Kidney (tissue), 14 donors: ENCODE measurements around the gene KCNIP3. TPM values are rescaled to one million over a fixed set of nuclear protein-coding genes. Genes with fewer than 3 reads are reported as not detected.

ENCODE experiments used
- DNase-seq, 5 donors: peaks; one replicate each; pipeline ENCODE4 v3.0.0-alpha.2; 2013 to 2020
- FAIRE-seq: peaks from 2 replicates; lab custom pipeline; 2012; peaks lifted over from hg19 to GRCh38; lab: Jason Lieb, UNC
- H3K27ac ChIP-seq, 2 donors: one replicate each; pipeline ENCODE4 v1.7.0; 2013; ENCODE audit warnings: low read depth in 2 of 2, low read length in 2 of 2, inconsistent platforms in 1 of 2
- H3K27me3 ChIP-seq: one replicate; pipeline ENCODE4 v1.7.1; 2013; ENCODE audit warnings: low read length, inconsistent platforms; ENCODE audit not compliant: control insufficient read depth, insufficient read depth
- H3K36me3 ChIP-seq, 3 donors: one replicate each; pipeline versions ENCODE4 v1.7.0 to v1.7.1; 2013; ENCODE audit warnings: low read length in 3 of 3, control low read depth in 1 of 3, inconsistent platforms in 1 of 3; ENCODE audit not compliant: insufficient read depth in 3 of 3, control insufficient read depth in 2 of 3
- H3K4me1 ChIP-seq, 3 donors: one replicate each; pipeline versions ENCODE4 v1.7.0 to v1.7.1; 2013; ENCODE audit warnings: low read length in 3 of 3, inconsistent platforms in 1 of 3, low read depth in 1 of 3; ENCODE audit not compliant: control insufficient read depth in 2 of 3, insufficient read depth in 2 of 3
- H3K4me3 ChIP-seq, 3 donors: one replicate each; pipeline versions ENCODE4 v1.7.0 to v1.8.1; 2013; ENCODE audit warnings: low read length in 3 of 3, control low read depth in 1 of 3, inconsistent platforms in 1 of 3
- H3K9ac ChIP-seq, 3 donors: one replicate each; pipeline versions ENCODE4 v1.7.0 to v1.7.1; 2013; ENCODE audit warnings: low read length in 3 of 3, control low read depth in 1 of 3, inconsistent platforms in 1 of 3
- H3K9me3 ChIP-seq, 3 donors: one replicate each; pipeline versions ENCODE4 v1.7.0 to v1.7.1; 2013; ENCODE audit warnings: low read length in 3 of 3, control low read depth in 1 of 3, inconsistent platforms in 1 of 3; ENCODE audit not compliant: control insufficient read depth in 2 of 3, insufficient read depth in 1 of 3
- CTCF ChIP-seq: IDR thresholded peaks from 3 replicates; pipeline ENCODE4 v1.5.1; 2012; ENCODE audit warnings: mild to moderate bottlenecking, moderate library complexity, borderline replicate concordance; ENCODE audit not compliant: insufficient read depth; ENCODE audit errors: extremely low read depth
- intact Hi-C: fragments of 100-400 bp; cut with DNase I; formaldehyde crosslinking; loops from one replicate; pipeline ENCODE4 v1.11.1; 2022
- polyA plus RNA-seq: library from polyadenylated mRNA; stranded (reverse); fragments of 350-450 nt; fragmentation: Illumina TruSeq; extraction: RNeasy Lipid Tissue Mini Kit (QIAGEN cat#74804); gene quantifications from one replicate; pipeline ENCODE4 v1.2.3, GENCODE V29; 2014; ENCODE audit warnings: low read depth, low replicate concordance; ENCODE audit not compliant: insufficient read depth
- total RNA-seq: library from RNA; stranded (reverse); fragmentation: NEBNext Ultra II Directional; extraction: Animal tissue kit (Norgen Biotek cat#: 25700); gene quantifications from one replicate; pipeline ENCODE4 v1.2.1, GENCODE V29; 2021
- donor health status: control.
- donor health status: control.
- donor health status: control.
- donor health status: control.
- donor health status: control.
- donor health status: DM: yes; HTN: yes; CAD: no.
- donor health status: Normal renal cell carcinoma (clear cell type).

Gene KCNIP3
- total and polyA plus RNA-seq, 2 donors from 2014 or later = 14.8 to 27.6 TPM

- Histone ChIP-seq H3K9me3 (no peaks in the 10 kb centered on the region), H3K4me1 (peaks cover 0 to 17% (median 0%) of the 10 kb centered on the region in 3 donors), H3K9ac (no peak overlapping the region), H3K4me3 (no peak overlapping the region), H3K27me3 (no peaks in the 10 kb centered on the region), H3K27ac (peak overlapping the region; percentile 38 to 55), H3K36me3 (peaks cover 0 to 8% (median 0%) of the 10 kb centered on the region in 3 donors)
- TF ChIP-seq CTCF = no peak
- no peak for FAIRE-seq
- peak in 1 of 5 donors; percentile 76 for DNase-seq
- intact Hi-C loops = no loop called here
Measured at GRCh38 chr2:95278051-95278471, 19.1 kb upstream of the KCNIP3 start.

DNA sequence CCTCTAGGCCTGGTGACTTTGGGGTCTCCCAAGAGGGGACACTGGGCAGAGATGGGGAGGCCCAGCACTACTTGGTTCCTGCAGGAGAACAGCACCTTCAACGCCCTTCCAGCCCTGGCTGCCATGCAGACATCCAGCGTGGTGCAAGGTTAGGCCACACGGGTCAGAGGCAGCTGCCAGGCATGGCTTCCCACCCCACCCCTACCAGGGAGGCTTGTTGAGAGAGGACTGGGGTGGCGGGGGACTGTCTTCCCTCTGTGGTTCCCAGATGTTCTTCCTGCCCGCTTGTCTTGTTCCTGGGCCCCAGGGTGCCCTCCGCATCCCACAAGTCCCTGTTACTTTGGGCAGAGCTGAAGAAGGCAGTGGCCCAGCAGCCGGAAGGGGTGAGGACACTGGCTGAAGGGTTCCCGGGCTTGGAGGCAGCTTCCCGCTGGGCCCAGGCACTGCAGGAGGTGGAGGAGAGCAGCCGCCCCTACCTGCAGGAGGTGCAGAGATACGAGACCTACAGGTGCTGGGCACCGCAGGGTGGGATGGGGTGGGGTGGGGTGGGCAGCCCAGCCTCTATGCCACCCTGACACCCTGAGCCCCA is 18.4 kb upstream of the KCNIP3 start:
- intact Hi-C loops = no loop called here
- FAIRE-seq (no peak), DNase-seq (peak in 1 of 5 donors; percentile 58)
- TF ChIP-seq CTCF = no peak
- peaks cover 0 to 8% (median 0%) of the 10 kb centered on the region in 3 donors for H3K36me3 ChIP-seq
- no peaks in the 10 kb centered on the region for H3K9me3 ChIP-seq
- H3K4me3 ChIP-seq = no peak overlapping the region
- H3K27me3 ChIP-seq = no peaks in the 10 kb centered on the region
- no peak overlapping the region for H3K9ac ChIP-seq
- no peak overlapping the region for H3K27ac ChIP-seq
- peaks cover 0 to 16% (median 0%) of the 10 kb centered on the region in 3 donors for H3K4me1 ChIP-seq

- peaks cover 0 to 13% (median 0%) of the 10 kb centered on the region in 3 donors for H3K4me1 ChIP-seq
- H3K9me3 ChIP-seq = no peaks in the 10 kb centered on the region
- no peak overlapping the region for H3K9ac ChIP-seq
- no peak overlapping the region for H3K27ac ChIP-seq
- H3K27me3 ChIP-seq = no peaks in the 10 kb centered on the region
- H3K36me3 ChIP-seq = peaks cover 0 to 8% (median 0%) of the 10 kb centered on the region in 3 donors
- FAIRE-seq (no peak), DNase-seq (peak in 1 of 5 donors; percentile 61)
- no peak overlapping the region for H3K4me3 ChIP-seq
- TF ChIP-seq CTCF = no peak
- intact Hi-C loops = no loop called here
Measured at GRCh38 chr2:95279435-95280035, 17.6 kb upstream of the KCNIP3 start.
